AML-193 (cell line): ENCODE data around the gene FOXL2NB.

Source experiments
- DNase-seq, 2 experiments: peaks; one replicate each; lab custom pipeline; 2025; lab: John Stamatoyannopoulos, UW

The FOXL2NB gene

DNA sequence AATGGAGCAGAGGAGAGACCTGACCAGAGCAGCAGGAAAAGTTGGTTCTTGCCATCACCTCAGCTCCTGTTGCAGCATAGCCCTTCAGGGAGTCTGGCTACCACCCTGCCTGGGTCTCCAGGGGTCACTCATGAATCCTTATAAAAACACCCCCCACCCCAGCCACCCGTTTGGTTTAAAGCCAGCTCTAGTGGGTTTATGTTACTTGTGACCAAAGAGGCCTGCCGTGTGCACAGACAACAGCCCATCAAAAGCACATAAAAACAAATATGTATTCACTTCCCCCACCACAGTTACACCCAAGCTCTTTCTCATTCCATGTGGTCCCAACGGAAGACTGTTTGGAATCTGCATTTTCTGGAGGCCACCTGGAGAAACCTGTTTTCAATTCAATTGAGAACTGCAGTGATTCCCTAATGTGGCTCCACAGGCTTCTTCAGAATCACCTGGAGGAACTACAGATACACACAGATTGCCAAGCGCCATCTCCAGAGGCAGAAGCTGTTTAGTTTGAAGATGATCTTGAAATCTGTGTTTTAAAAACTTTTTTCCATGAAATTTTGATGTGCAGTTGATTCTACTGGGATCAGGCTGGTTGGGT lies 13.8 kb upstream of the FOXL2NB start:
- no peak for DNase-seq

DNA sequence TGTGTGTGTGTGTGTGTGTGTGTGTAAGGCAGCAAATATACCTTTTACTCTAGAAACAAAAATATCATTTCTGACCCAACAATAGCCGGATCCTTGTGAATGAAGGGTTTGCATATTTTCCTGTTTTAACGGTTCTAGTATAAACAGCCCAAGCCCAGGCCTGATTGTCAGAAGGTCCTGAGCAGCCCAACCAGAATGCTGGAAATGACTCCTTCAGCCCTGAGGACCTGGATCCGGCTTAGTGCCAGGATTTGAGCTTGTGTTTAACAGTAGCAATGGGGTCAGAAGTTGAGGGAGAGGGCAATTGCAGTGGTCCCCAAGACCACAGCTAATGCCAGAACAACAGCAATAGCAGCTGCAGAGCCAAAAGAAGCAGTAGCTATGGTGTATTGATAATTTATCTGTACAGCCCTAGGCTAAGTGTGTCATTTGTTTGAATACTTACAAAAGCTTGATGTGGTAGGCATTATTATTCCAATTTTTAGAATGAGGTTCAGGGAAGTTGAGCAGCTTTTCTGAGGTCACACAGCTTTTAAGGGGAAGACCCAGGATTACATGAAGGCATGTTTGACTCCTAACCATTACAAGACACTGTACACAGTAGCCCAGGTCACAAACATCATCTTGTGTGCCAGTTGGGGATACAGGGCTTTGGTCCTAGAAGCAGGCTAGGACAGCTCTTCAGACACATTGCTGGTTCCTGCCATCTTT lies 12.9 kb upstream of the FOXL2NB start:
- DNase-seq: no peak

DNA sequence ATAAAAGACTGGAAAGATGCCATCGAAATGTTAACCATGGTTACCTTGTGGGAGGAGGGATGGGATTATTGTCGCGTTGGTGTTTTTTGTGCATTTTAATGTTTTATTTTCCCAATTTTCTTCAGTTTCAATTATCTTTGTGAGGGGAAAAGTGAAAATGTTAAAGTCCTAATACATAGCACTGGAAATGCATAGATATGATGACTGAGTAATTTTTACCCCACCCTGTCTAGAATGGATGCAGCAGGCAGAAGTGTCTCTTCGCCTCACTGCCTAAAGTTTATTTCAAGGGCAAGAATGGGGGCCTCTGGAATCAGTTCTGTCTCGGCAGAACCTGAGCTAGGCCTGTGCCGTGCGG lies 11.5 kb upstream of the FOXL2NB start:
- DNase-seq: no peak

DNA sequence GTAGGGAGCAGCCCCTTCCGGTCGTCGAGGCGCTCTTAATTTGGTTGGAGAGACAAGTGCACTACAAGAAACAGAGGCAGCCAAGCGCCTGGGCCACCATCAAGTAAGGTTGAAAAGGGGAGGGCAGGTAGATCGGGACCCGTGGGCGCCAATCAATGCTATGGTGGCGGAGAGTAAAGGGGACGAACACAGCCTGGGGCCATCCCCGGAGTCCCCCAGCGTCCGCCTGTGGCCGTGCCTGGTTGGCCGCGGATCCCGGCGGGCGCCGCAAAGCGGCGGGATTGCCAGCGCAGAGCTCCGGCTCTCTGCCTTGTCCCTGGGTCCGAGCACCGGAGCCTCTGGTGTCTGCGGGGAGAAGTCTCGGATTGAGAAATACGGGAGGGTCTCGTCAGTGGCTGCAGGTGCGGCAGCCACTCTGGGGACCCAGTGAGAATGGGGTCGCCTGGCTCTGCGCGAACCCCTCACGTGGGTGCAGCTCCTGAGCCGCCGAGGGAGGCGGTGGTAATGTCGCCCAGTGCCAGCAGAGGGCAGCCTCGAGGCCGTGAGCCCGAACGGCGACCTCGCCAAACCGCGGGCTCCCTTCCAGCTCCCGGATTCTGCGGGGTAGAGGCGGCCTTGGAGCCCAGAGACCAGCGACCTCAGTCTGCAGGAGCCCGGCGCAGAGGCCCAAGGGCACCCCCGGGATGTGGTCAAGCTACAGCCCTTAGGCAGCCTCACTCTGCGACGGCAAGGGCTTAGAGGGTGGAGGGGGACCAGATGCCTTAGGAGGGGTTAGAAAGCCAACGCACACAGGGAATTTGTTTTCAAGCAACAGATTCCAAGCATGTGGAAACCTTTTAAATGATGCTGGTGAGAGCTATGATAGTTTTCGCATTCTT lies 10.9 kb upstream of the FOXL2NB start:
- peak in 1 of 2 experiments; percentile 13 for DNase-seq

DNA sequence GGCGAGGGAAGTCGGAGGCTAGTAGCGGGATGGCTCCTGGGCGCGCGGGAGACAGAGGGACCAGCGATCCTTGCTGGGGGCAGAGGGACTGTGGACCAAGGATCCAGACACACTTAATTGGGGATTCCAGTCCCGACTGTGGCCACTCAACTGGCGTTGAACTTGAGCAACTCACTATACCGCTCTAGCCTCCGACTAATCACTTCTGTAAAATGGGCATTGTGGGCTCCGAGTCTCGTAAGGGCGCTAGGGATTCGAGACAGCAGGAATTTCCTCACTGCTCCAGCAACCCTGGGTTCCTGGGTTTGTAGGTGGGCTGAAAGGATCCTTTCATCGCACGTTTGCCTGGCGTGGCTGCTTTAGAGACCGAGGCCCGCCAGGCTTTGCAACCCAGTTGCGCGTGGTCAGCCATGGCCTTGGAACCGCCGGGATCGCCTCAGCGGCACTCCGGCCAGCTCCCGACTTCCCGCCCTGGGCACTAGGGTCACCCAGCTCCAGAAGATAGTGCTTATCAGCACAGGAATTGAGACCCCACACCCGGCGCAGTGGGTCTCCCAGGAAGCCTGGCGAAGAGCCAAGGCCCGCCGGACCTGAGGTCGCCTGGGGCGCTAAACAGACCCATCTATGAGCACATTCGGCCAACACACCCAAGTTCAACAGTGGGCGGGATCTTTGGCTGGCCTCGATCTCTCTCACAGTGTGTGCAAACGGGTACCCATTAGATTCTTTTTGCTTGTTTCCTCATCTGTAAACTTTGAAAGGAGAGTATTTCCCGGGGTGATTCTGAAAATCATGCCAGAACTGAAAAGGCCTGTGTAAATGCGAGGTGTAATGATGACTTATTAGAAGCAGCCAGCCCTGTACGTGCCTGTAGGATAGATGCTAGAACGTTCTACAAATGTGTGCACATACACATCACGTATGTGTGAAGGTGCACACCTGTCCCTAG lies 10.0 kb upstream of the FOXL2NB start:
- DNase-seq: no peak

DNA sequence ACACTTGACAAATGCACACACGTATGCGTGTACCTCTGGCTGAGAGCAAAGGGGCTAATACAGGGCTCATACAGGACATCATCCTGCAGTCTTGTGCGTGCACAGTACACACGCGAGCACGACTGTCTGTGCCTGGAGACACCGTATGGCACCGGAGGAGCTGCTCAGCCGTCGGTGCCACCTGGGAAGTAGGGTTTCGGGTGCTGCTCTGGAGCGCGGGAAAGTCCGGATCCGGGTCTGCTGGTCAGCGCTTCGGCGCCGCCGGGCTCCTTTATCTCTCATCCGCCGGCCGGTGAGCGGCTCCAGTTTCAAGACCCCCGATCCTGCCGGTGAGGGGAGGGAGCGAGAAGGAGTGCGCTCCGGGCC lies 9.3 kb upstream of the FOXL2NB start:
- DNase-seq: no peak

DNA sequence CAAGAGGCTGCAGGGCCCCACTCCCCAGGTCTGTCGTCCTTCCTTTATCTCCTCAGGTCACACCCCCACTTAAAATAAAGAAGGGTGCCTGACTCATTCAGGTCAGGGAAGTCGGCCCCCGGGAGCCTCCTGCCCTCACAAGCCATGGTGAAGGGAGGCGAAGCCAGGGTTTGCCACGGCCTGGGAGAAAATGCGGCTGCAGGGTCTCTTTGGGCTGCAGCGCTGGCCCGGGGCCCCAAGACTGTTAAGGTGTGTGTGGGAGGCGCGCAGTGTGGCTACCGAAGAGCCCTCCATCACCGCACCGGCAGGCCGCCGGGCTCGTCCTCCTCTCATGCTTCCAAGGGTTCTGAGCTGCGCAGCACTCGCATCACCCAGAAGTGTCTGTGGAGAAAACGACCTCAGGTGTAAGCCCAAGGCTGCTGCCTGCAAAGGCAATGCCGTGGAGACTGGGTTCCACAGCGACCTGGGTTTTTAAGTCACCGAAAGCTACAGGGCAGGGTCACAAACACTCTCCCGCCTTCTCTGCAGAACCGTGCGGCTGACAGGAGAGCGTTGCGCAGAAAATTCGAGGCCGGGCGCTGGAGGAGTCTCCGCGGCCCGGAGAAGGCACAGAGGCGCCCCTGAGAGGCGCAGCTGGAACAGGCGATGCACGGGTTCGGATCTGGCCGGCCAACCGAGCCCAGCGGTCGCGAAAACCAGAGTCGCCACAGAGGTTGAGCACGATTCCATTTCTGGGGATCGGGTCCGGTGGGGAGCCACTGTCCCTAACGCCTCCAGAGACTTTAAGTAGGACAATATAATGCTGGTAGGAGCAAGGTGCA lies 8.8 kb upstream of the FOXL2NB start:
- DNase-seq: no peak

DNA sequence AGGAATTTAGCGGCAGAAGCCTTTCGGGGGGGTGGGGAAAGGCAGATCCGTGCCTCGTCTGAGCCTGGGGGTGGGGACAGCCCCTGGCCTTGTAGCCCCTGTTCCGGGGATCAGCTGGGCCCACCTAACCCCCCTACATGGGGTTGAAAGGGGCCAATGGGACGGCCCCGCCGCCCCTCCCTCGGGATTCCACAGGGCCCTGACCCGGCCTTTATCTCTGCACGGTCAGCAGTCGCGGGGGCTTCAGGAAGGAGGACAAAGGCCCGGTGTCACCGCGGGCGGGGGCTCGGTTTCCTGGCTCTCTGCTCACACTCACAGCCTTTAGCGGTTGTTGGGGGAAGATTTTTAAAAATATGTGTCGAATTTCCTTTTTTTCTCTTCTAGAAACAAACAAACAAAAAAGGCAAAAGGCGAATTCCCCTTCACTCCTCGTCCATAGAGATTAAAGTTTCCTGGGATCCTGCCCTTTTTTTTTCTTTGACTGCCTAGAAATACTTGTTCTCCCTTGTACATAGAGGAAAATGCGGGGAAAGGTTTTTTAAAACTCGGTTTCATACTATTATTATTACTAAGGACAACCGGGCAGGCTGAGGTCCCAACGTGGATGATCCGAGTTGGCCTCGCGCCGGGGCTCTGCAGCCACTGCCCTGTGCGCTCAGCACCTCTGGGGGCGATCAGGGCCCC lies 8.0 kb upstream of the FOXL2NB start:
- no peak for DNase-seq

DNA sequence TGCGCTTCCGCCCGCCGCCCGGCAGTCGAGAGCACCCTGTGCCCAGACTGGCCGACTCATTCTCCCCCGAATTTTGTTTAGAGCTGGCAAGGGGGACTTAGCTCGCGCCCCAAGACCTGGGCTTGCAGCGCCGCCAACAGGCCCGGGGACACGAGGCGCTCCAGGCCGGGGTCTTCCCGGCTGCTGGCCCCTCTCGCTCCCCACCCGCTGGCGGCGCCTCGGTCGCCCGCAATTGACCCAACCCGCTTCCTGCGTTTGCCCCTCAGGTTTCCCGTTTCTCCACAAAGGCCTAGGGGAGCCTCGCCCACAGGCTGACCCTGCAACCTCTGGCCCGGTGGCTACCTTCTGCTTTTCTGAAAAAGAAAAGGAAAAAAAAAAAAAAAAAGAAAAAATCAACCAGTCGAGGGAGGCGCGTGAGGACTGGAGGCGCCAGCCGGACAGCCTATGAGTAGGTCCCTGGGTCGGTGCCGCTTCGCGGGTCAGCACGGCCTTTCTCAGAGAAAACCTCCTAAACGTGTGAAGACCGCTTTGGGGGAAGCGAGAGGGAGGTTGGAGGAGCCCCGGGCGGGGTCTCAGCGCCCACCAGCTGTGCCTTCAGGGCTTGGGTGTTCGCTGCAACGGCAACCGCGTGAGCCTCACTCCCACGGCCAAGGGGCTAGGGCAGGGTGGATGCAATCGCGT lies 7.3 kb upstream of the FOXL2NB start:
- DNase-seq: no peak

DNA sequence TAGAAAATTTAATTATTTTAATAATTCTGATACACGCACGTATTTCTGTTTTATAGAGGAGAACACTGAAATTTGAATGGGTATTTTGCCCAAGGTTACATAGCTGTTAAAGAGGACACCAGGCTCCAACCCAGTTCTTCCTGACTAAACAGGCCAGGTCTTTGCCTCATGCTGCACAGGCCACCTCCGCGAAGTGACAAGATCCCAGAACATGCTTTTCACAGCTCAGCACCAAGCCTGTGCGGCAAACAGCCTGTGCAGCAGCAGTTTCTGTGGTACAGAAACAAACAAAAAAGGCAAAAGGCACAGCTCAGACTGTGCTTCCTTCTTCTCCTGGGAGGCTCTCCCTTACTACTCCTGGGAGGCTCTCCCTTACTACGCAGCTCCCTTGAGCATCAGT lies 6.6 kb upstream of the FOXL2NB start:
- DNase-seq: no peak

DNA sequence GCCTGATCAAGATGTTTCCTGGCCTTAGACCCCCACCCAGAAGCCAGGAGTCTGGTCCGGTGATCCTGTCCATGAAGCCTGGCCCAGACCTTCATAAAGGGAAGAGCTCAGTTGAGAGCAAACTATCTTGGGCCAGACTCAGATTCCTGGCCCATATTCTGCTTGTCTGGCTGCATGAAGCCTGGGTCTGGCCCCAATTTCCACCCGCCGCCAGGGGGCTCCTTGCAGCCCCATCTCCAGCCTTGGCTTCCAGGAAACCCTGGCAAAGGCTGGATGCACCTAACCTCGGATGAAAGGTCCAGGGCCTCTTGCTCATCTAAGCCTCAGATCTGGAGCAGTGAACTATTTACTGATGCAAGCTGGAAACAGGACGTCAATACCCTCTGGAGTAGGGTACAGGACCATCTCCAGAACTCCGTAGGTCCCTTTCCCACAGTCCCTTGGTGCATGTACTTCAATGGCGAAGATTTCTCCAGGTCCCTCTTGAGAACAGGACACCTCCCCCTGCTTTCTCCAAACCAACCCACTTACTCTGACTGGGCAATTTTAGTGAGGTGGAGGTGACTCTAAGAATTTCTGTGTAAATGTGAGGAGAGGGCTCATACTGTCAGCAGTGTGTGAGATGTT lies 5.6 kb upstream of the FOXL2NB start:
- DNase-seq: peak; percentile 27 to 44

DNA sequence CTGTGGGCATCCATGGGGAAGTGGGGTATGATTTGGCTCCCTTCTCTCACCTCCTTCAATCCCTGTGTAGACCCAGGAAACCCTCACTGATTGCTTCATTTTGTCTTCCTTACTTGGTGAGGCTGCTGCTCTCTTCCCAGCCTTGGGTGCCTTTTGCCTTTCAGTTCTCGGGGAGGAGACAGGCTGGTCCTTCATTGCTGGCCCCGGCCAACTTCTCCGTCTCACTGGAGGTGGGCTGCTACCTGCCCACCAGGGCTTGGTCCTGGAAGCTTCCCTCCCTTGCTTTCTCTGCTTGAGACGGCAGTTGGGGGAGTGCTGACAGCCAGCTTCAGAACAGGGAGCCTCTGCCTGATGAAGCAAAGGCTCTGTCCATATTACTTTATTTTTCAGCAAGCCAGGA lies 4.7 kb upstream of the FOXL2NB start:
- DNase-seq: no peak

DNA sequence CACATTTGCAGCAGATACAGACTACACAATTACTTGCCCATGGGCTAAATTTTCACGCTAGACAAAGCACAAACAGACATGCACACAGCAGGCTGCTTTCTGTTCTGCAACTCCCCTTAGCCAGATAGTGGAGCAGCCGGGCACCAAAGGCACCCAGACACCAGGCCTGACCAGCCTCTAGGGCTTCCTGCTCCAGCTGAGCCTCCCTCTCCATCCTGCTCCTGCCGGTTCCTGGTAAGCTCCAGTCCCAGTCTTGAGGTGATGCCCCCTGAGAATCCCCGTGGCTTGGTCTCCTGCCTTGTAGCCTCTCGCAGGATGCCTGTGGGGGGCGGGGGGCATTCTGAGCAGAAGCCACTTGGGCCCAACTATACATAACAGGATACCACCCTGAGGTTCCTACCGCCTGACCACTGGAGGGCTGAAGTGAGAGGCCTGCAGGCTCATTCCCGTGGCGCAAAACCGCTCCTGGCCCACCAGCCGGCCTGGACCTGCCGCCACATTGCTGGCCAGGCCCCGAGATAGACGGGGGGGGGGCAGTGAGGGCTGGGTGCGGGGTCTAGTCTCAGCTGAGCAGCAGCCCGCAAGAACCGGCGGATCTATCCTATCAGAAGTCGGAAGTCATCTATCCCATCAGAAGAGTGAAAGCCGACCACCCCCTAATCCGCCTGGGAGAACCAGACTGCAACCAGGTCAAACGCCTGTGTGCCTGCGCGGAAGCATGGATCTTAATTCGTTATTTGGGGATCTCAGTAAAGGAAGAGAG lies 4.0 kb upstream of the FOXL2NB start:
- DNase-seq: no peak

DNA sequence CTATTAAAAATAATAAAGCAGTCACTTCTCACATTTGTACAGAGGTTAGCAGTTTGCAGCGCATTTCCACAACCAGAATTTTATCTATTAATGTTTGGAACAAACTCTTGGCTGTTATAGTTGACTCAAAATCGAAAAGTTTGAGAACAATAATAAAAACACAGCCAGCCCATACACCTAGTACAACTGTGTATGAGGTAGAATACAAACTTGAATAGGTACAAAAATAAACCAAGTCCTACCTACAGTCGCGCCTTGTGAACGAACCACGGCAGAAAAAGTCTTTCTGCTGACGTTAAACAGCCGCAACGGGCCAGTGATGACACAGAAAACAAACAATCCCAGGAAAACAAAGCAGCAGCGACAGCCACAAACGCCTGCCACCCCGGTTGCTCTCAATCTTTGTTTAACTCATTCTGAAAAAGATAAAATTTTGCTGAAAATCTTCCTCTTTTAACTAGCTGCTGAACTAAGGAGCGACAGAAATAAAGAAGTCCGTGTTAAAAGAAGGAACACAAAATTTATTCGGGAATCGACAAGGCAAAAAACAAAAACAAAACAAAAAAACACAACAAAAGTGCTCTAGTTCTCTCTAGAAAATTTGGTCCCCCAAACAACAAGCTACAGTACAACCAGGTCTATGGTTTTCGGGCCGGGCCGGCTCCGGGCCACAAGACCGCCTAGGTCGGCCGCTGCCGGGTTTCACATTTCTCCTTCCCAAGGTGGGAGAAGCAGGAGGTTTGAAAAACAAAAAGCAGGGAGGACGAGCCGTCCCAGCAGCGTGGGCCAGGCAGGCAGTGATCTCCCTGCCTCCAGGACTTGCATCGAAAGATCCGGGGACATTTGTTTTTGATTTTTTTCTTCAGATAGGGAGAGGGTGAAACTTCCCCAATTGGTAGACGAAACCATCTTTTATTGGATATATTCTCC lies 3.0 kb upstream of the FOXL2NB start:
- DNase-seq: no peak

DNA sequence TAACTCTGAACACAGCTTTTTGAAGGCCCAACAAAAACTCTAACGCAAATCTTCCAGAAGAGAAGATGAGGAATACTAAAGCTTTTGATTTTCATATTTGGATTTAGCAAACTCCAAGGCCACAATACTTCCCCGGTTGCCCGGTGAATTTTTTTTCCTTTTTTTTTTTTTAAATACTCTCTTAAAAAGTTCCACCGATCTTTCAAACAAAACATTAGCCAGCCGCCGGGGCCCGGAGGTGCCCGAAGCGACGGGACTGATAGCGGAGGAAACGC lies 2.4 kb upstream of the FOXL2NB start:
- no peak for DNase-seq

DNA sequence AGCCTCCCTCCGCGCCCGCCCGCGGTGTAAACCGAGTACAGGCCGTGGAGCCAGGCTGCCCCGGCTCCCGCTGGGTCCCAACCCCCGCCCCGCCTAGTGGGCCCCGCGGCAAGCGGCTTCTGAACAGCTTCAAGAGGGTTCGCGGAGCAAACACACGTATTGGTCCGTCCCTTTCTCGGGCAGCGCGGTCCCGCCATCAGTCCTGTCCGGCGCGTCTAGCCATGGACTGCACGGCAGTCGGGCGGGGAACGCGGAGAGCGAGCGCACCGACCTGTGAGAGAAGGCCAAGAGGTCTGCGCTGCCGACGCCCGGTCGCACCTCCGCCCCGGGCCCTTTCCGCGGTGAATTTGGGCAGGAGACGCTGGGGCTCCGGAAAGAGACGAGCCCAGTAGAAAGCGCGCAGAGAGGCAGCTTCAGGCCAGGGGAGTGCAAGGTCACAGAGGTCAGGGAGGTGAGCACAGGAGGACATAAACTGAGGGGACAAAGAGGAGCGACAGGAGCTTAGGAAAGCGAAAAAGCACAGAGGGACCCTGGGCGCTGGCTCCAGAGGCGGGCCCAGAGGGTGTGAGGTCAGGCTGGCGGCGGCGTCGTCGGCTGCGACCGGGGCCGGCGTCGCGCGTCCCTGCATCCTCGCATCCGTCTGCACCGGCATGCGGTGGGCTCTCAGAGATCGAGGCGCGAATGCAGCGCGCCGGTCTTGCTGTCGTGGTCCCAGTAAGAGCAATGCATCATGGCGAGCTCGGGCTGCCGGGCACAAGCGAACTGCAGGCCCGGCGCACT lies 1.9 kb upstream of the FOXL2NB start:
- no peak for DNase-seq
